MM.1S (cell line): ENCODE measurements around the gene ZC3H12A.

Experiments
- DNase-seq: peaks from one replicate; pipeline ENCODE4 v3.0.0-alpha.2; 2015
- H2AFZ ChIP-seq: fragments of 300-600 bp; sonication (generic); 2 replicates; pipeline ENCODE4 v1.6.0; 2016; ENCODE audit warnings: antibody characterized with exemption, low read length
- H3F3A ChIP-seq: fragments of 300-600 bp; sonication (generic); 2 replicates; pipeline ENCODE4 v1.6.1; 2016; ENCODE audit warnings: mild to moderate bottlenecking, antibody characterized with exemption, low read length, moderate library complexity, mixed read lengths; ENCODE audit not compliant: insufficient read depth
- H3K27ac ChIP-seq: fragments of 300-600 bp; sonication (generic); 2 replicates; pipeline ENCODE4 v1.5.1; 2016; ENCODE audit warnings: mild to moderate bottlenecking, low read length
- H3K27me3 ChIP-seq: fragments of 300-600 bp; sonication (generic); replicated peaks from 2 replicates; pipeline ENCODE4 v1.6.0; 2016; ENCODE audit warnings: low read length; ENCODE audit not compliant: insufficient read depth
- H3K36me3 ChIP-seq: fragments of 300-600 bp; sonication (generic); replicated peaks from 2 replicates; pipeline ENCODE4 v1.6.1; 2016; ENCODE audit warnings: mild to moderate bottlenecking, low read length, mixed read lengths; ENCODE audit not compliant: insufficient read depth
- H3K4me1 ChIP-seq: fragments of 300-600 bp; sonication (generic); 2 replicates; pipeline ENCODE4 v1.6.1; 2016; ENCODE audit warnings: low read length, mixed read lengths
- H3K4me2 ChIP-seq: fragments of 300-600 bp; sonication (generic); 2 replicates; pipeline ENCODE4 v1.6.0; 2016; ENCODE audit warnings: low read depth, low read length
- H3K4me3 ChIP-seq: fragments of 300-600 bp; sonication (generic); 2 replicates; pipeline ENCODE4 v1.5.1; 2016; ENCODE audit warnings: low read length, mixed read lengths
- H3K79me2 ChIP-seq: fragments of 300-600 bp; sonication (generic); 2 replicates; pipeline ENCODE4 v1.6.1; 2016; ENCODE audit warnings: mixed run types, low read length, mixed read lengths
- H3K9ac ChIP-seq: fragments of 300-600 bp; sonication (generic); 2 replicates; pipeline ENCODE4 v1.6.1; 2016; ENCODE audit warnings: low read length, mixed read lengths
- H3K9me2 ChIP-seq: fragments of 300-600 bp; sonication (generic); replicated peaks from 2 replicates; pipeline ENCODE4 v1.6.1; 2016; ENCODE audit warnings: mild to moderate bottlenecking, low read length, mixed read lengths; ENCODE audit not compliant: insufficient read depth
- H3K9me3 ChIP-seq: fragments of 300-600 bp; sonication (generic); replicated peaks from 2 replicates; pipeline ENCODE4 v1.6.1; 2016; ENCODE audit warnings: mild to moderate bottlenecking, low read length, mixed read lengths; ENCODE audit not compliant: insufficient read depth
- H4K20me1 ChIP-seq: fragments of 300-600 bp; sonication (generic); 2 replicates; pipeline ENCODE4 v1.6.1; 2016; ENCODE audit warnings: mild to moderate bottlenecking, low read length, moderate library complexity, mixed read lengths; ENCODE audit not compliant: insufficient read depth
- CTCF ChIP-seq: fragments of 300-600 bp; sonication (generic); IDR thresholded peaks from 2 replicates; pipeline ENCODE4 v1.5.1; 2016; ENCODE audit warnings: antibody characterized with exemption, low read length, mixed read lengths
- EZH2 ChIP-seq: fragments of 300-600 bp; sonication (generic); optimal IDR thresholded peaks from 2 replicates; pipeline ENCODE3; 2017; ENCODE audit warnings: low read depth, mild to moderate bottlenecking, antibody characterized with exemption, low read length, mixed read lengths
- EZH2phosphoT487 ChIP-seq: fragments of 300-600 bp; sonication (generic); IDR thresholded peaks from 2 replicates; pipeline ENCODE4 v1.6.1; 2018; ENCODE audit warnings: antibody characterized with exemption, low read length

The ZC3H12A gene

GRCh38 chr1:37479255-37480124 lies 5.1 kb downstream of the ZC3H12A start:
- H2AFZ ChIP-seq, result no peak overlapping the region
- peaks cover 28% of the 10 kb centered on the region; the same call in 1 of the 2 replicates for H4K20me1 ChIP-seq
- no peaks in the 10 kb centered on the region for H3K27me3 ChIP-seq
- H3K4me2 ChIP-seq, result peak overlapping the region; percentile 99
- no peaks in the 10 kb centered on the region for H3K9me2 ChIP-seq
- no peak for TF ChIP-seq CTCF
- TF ChIP-seq EZH2phosphoT487, result no peak
- TF ChIP-seq EZH2, result no peak
- H3K9me3 ChIP-seq, result no peaks in the 10 kb centered on the region
- H3F3A ChIP-seq, result peaks cover 66% of the 10 kb centered on the region
- peak overlapping the region; percentile 87 for H3K27ac ChIP-seq
- DNase-seq, result peak; percentile 71
- H3K4me3 ChIP-seq, result peak overlapping the region; percentile 99
- H3K79me2 ChIP-seq, result peaks cover 76% of the 10 kb centered on the region
- peak overlapping the region; percentile 93; the same call in 1 of the 2 replicates for H3K9ac ChIP-seq
- H3K36me3 ChIP-seq, result peaks cover 21% of the 10 kb centered on the region
- H3K4me1 ChIP-seq, result peaks cover 19% of the 10 kb centered on the region

GRCh38 chr1:37480125-37480466 lies 5.7 kb downstream of the ZC3H12A start:
- Histone ChIP-seq H3K4me1 (peaks cover 19% of the 10 kb centered on the region), H3K9me3 (no peaks in the 10 kb centered on the region), H3F3A (peaks cover 72% of the 10 kb centered on the region), H3K9ac (peak overlapping the region; percentile 93; the same call in 1 of the 2 replicates), H3K4me3 (no peak overlapping the region), H3K4me2 (peak overlapping the region; percentile 99; the same call in 1 of the 2 replicates), H3K36me3 (peaks cover 21% of the 10 kb centered on the region), H2AFZ (no peak overlapping the region), H3K9me2 (no peaks in the 10 kb centered on the region), H4K20me1 (peaks cover 28% of the 10 kb centered on the region; the same call in 1 of the 2 replicates), H3K27ac (peak overlapping the region; percentile 87; the same call in 1 of the 2 replicates), H3K79me2 (peaks cover 70% of the 10 kb centered on the region), H3K27me3 (no peaks in the 10 kb centered on the region)
- TF ChIP-seq EZH2 (no peak), CTCF (no peak), EZH2phosphoT487 (no peak)
- DNase-seq, result no peak

- Histone ChIP-seq H2AFZ (no peak overlapping the region), H3F3A (peaks cover 72% of the 10 kb centered on the region), H3K79me2 (peaks cover 64% of the 10 kb centered on the region), H3K9me3 (no peaks in the 10 kb centered on the region), H3K9ac (no peak overlapping the region), H3K36me3 (peaks cover 21% of the 10 kb centered on the region), H4K20me1 (peaks cover 28% of the 10 kb centered on the region; the same call in 1 of the 2 replicates), H3K4me1 (peaks cover 19% of the 10 kb centered on the region), H3K27ac (no peak overlapping the region), H3K27me3 (no peaks in the 10 kb centered on the region), H3K4me2 (no peak overlapping the region), H3K9me2 (no peaks in the 10 kb centered on the region), H3K4me3 (no peak overlapping the region)
- no peak for DNase-seq
- TF ChIP-seq CTCF, result no peak
- no peak for TF ChIP-seq EZH2phosphoT487
- no peak for TF ChIP-seq EZH2
Measured at GRCh38 chr1:37480581-37481288, 6.4 kb downstream of the ZC3H12A start.
